OCI-LY3 (cell line): ENCODE measurements around the gene TCF7.

Experiments
- CTCF ChIP-seq: fragments of 200-600, 300-600 bp; sonication (generic); IDR thresholded peaks from 2 replicates; pipeline ENCODE4 v1.5.1; 2014; ENCODE audit warnings: antibody characterized with exemption, low read length, low read depth
- EZH2phosphoT487 ChIP-seq: fragments of 200-600 bp; shearing (Covaris generic); IDR thresholded peaks from 2 replicates; pipeline ENCODE4 v1.6.1; 2018; ENCODE audit warnings: antibody characterized with exemption, mixed run types, low read depth

- TF ChIP-seq CTCF (no peak), EZH2phosphoT487 (no peak)
These were observed 29.1 kb upstream of the TCF7 start for GRCh38 chr5:134085411-134085810.
